A549 (cell line): Measurements from ENCODE around the gene METRNL. TPM values are rescaled to one million over a fixed set of nuclear protein-coding genes. Genes with fewer than 3 reads are reported as not detected.

Experiments
- ATAC-seq, 2 experiments: fragments of 200-7000 bp in 1 of 2; fragments of >200 bp in 1 of 2; cut with Nextera tagmentation in 1 of 2; cut with Tn5 transposase in 1 of 2; 3 replicates each; pipeline versions ENCODE4 v1.8.0 to v1.9.1; 2018 to 2020; ENCODE audit warnings: mild to moderate bottlenecking in 1 of 2, moderate library complexity in 1 of 2
- CTCF ChIA-PET: fragments of 300-600 bp; sonication (Branson Sonifier 250); formaldehyde crosslinking; extraction: SDS; loops from one replicate; lab custom pipeline; 2021; ENCODE audit warnings: antibody characterized with exemption, inconsistent platforms; lab: Yijun Ruan, JAX
- POLR2A ChIA-PET: fragments of 350-600 bp; formaldehyde crosslinking; extraction: SDS; loops from one replicate; lab custom pipeline; 2021; ENCODE audit warnings: antibody characterized with exemption, inconsistent platforms; lab: Yijun Ruan, JAX
- DNase-seq, 2 experiments: peaks; one replicate each; pipeline versions ENCODE4 v3.0.0 to v3.0.0-alpha.2; 2011 to 2016; ENCODE audit warnings: low read depth in 1 of 2, low spot score in 1 of 2
- FAIRE-seq: peaks from 2 replicates; lab custom pipeline; 2011; peaks lifted over from hg19 to GRCh38; lab: Jason Lieb, UNC
- H3K27ac ChIP-seq, 2 experiments: fragments of >200 bp; sonication (Bioruptor Twin); formaldehyde crosslinking; 3 replicates each; pipeline ENCODE4 v1.5.1; 2016 to 2017
- H3K4me1 ChIP-seq: fragments of >200 bp; sonication (Bioruptor Twin); formaldehyde crosslinking; 3 replicates; pipeline ENCODE4 v1.6.1; 2016
- H3K4me2 ChIP-seq: fragments of >200 bp; sonication (Bioruptor Twin); formaldehyde crosslinking; 3 replicates; pipeline ENCODE4 v1.6.1; 2016
- H3K4me3 ChIP-seq: fragments of >200 bp; sonication (Bioruptor Twin); formaldehyde crosslinking; 3 replicates; pipeline ENCODE4 v1.5.1; 2016
- H3K9me3 ChIP-seq: fragments of >200 bp; sonication (Bioruptor Twin); formaldehyde crosslinking; 3 replicates; pipeline ENCODE4 v1.6.1; 2016
- BHLHE40 ChIP-seq: IDR thresholded peaks from 2 replicates; pipeline ENCODE4 v1.6.1; 2012; ENCODE audit warnings: low read depth, low read length, inconsistent platforms
- CBX8 ChIP-seq: fragments of 200-600 bp; sonication (generic); IDR thresholded peaks from 2 replicates; pipeline ENCODE4 v1.6.1; 2016
- CEBPB ChIP-seq, 2 experiments: fragments of >200 bp in 1 of 2; sonication (Bioruptor Twin) in 1 of 2; formaldehyde crosslinking in 1 of 2; IDR thresholded peaks; 2 replicates each; pipeline ENCODE4 v1.6.1; 2012 to 2016
- EHMT2 ChIP-seq: fragments of 200-600 bp; sonication (generic); IDR thresholded peaks from 2 replicates; pipeline ENCODE4 v1.6.1; 2016; ENCODE audit warnings: antibody characterized with exemption, low read depth, mild to moderate bottlenecking, moderate library complexity
- EP300 ChIP-seq, 2 experiments: fragments of >200 bp; sonication (Bioruptor Twin); formaldehyde crosslinking; IDR thresholded peaks; 2 replicates in 1 of 2; 3 replicates in 1 of 2; pipeline ENCODE4 v1.6.1; 2016 to 2017
- ESRRA ChIP-seq: fragments of 150-350 bp; IDR thresholded peaks from 2 replicates; pipeline ENCODE4 v1.6.1; 2014; ENCODE audit warnings: mild to moderate bottlenecking, low read length, borderline replicate concordance
- FOSB ChIP-seq: fragments of 250-450 bp; sonication (Bioruptor Pico); IDR thresholded peaks from 2 replicates; pipeline ENCODE4 v1.5.0; 2020; ENCODE audit warnings: mild to moderate bottlenecking, moderate library complexity
- FOXS1 ChIP-seq: fragments of 250-450 bp; sonication (Bioruptor Pico); IDR thresholded peaks from 2 replicates; pipeline ENCODE4 v1.5.0; 2020; ENCODE audit warnings: mild to moderate bottlenecking, moderate library complexity
- HEYL ChIP-seq: fragments of 250-450 bp; sonication (Bioruptor Pico); IDR thresholded peaks from 2 replicates; pipeline ENCODE4 v1.8.0; 2021; ENCODE audit warnings: mild to moderate bottlenecking, moderate library complexity
- HOXB5 ChIP-seq: fragments of 250-450 bp; sonication (Bioruptor Pico); IDR thresholded peaks from 2 replicates; pipeline ENCODE4 v1.5.0; 2020; ENCODE audit warnings: mild to moderate bottlenecking, moderate library complexity
- KDM1A ChIP-seq: fragments of 200-600 bp; sonication (generic); IDR thresholded peaks from 2 replicates; pipeline ENCODE4 v1.6.1; 2016; ENCODE audit warnings: low read depth, mild to moderate bottlenecking
- KDM5A ChIP-seq: fragments of 200-600 bp; sonication (generic); IDR thresholded peaks from 2 replicates; pipeline ENCODE4 v1.6.1; 2016; ENCODE audit warnings: antibody characterized with exemption, mild to moderate bottlenecking
- MAFK ChIP-seq: fragments of 450-650 bp; IDR thresholded peaks from 2 replicates; pipeline ENCODE4 v1.6.1; 2014; ENCODE audit not compliant: partially characterized antibody
- MAZ ChIP-seq: fragments of 150-350 bp; IDR thresholded peaks from 2 replicates; pipeline ENCODE4 v1.6.1; 2014; ENCODE audit warnings: antibody characterized with exemption, low read depth, low read length, borderline replicate concordance
- NFE2L2 ChIP-seq: fragments of 150-350 bp; conservative IDR thresholded peaks from 2 replicates; pipeline ENCODE4 v1.6.1; 2014; ENCODE audit warnings: low read length
- NPAS2 ChIP-seq: fragments of 250-450 bp; sonication (Bioruptor Pico); IDR thresholded peaks from 2 replicates; pipeline ENCODE4 v1.8.0; 2022; ENCODE audit warnings: mild to moderate bottlenecking, moderate library complexity, borderline replicate concordance
- PHF8 ChIP-seq: fragments of 200-600 bp; sonication (generic); IDR thresholded peaks from 2 replicates; pipeline ENCODE4 v1.6.1; 2016; ENCODE audit warnings: low read depth, mild to moderate bottlenecking, antibody characterized with exemption, moderate library complexity, borderline replicate concordance
- POLR2A ChIP-seq: IDR thresholded peaks from 2 replicates; pipeline ENCODE4 v1.6.1; 2012; ENCODE audit warnings: mild to moderate bottlenecking, low read length
- POLR2AphosphoS2 ChIP-seq: conservative IDR thresholded peaks from 2 replicates; pipeline ENCODE4 v1.6.1; 2012; ENCODE audit warnings: low read length, improper control_type of control experiment, inconsistent platforms
- RCOR1 ChIP-seq: fragments of 150-350 bp; IDR thresholded peaks from 2 replicates; pipeline ENCODE4 v1.6.1; 2014; ENCODE audit warnings: antibody characterized with exemption, low read length, low read depth
- RNF2 ChIP-seq: fragments of 200-600 bp; sonication (generic); IDR thresholded peaks from 2 replicates; pipeline ENCODE4 v1.6.1; 2016; ENCODE audit warnings: low read depth, mild to moderate bottlenecking, antibody characterized with exemption, moderate library complexity, borderline replicate concordance
- SMC3 ChIP-seq: fragments of >200 bp; sonication (Bioruptor Twin); formaldehyde crosslinking; IDR thresholded peaks from 3 replicates; pipeline ENCODE4 v1.6.1; 2018; ENCODE audit warnings: inconsistent platforms
- SREBF2 ChIP-seq: fragments of 450-650 bp; IDR thresholded peaks from 2 replicates; pipeline ENCODE4 v1.6.1; 2014; ENCODE audit warnings: mild to moderate bottlenecking, moderate library complexity
- ZNF302 ChIP-seq: fragments of 250-450 bp; sonication (Bioruptor Pico); IDR thresholded peaks from 2 replicates; pipeline ENCODE4 v1.9.0; 2021; ENCODE audit warnings: inconsistent platforms, mild to moderate bottlenecking, moderate library complexity
- ZSCAN20 ChIP-seq: fragments of 250-450 bp; sonication (Bioruptor Pico); IDR thresholded peaks from 2 replicates; pipeline ENCODE4 v1.8.0; 2022; ENCODE audit warnings: mild to moderate bottlenecking, moderate library complexity
- WGBS: methylation state at CpG from one replicate; pipeline ENCODE4 v1.1.6; 2017; ENCODE audit errors: missing lambda C conversion rate; 5-methylcytosine and 5-hydroxymethylcytosine counted together
- polyA plus RNA-seq, 4 experiments: library from polyadenylated mRNA; depleted of rRNA in 3 of 4; stranded (reverse); fragments of >200 nt; fragmentation: RNase III in 1 of 4; extraction: RNeasy Plus Mini Kit Qiagen cat#74134 plus additional on column Dnase treatment in 1 of 4; gene quantifications; 2 replicates in 3 of 4; 3 replicates in 1 of 4; pipeline ENCODE4 v1.2.3, GENCODE V29; 2011 to 2017
- TF ChIP-seq, protein P1 (sequence below): fragments of 200-600 bp; sonication (generic); IDR thresholded peaks from 2 replicates; pipeline ENCODE4 v1.6.1; 2016; ENCODE audit warnings: antibody characterized with exemption, mild to moderate bottlenecking, moderate library complexity
- TF ChIP-seq, protein P2 (sequence below): IDR thresholded peaks from 2 replicates; pipeline ENCODE4 v1.6.1; 2012
- TF ChIP-seq, protein P3 (sequence below): fragments of 250-450 bp; sonication (Bioruptor Pico); IDR thresholded peaks from 2 replicates; pipeline ENCODE4 v1.5.0; 2020; ENCODE audit warnings: low read depth, mild to moderate bottlenecking, moderate library complexity

The METRNL gene
- polyA plus RNA-seq, 2 of the 4 experiments (the other 2 are of a cell fraction), result 1.7 to 6.4 TPM

DNA sequence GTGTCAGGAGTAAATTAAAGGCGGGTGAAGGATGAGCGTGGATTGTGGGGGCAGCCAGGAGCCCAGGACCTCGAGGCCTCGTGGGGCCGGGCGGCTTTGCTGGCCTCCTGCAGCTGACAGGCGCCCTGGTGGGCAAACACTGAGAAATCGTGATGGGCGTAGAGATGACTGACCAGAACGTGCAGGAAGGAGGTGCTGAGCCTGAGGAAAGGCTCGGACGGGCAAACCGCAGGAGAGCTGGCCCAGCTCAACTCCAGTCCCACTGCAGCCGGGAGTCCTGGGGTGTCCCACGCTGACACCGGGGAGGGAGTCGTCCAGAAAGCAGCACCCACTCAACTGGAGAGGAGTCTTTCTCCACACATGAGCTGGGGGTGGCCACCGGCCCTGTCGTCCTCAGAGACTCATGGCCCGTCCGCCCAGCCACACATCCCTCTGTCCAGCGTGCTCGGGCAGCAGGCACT is 36.9 kb downstream of the METRNL start:
- POLR2A ChIA-PET, result no interaction called here
- no peaks in the 10 kb centered on the region for H3K4me1 ChIP-seq
- no peak overlapping the region for H3K4me3 ChIP-seq
- DNase-seq (no peak), ATAC-seq (no peak), FAIRE-seq (no peak)
- CTCF ChIA-PET, result interaction anchor here (1.4 to 1.5 kb wide), 2 partner anchors 39 to 335 kb away, joined by 3 to 4 read pairs; no protein-coding TSS in a partner anchor
- H3K9me3 ChIP-seq, result no peaks in the 10 kb centered on the region
- H3K4me2 ChIP-seq, result no peak overlapping the region
- H3K27ac ChIP-seq, result no peak overlapping the region
- TF ChIP-seq HOXB5 (CRISPR knock-in tag) (no peak), ZSCAN20 (CRISPR knock-in tag) (no peak), EP300 (IDR thresholded peaks at IDR 0.05) (no peak), POLR2A (no peak), ESRRA (no peak), MAFK (no peak), RCOR1 (no peak), KDM5A (no peak), RNF2 (no peak), MAZ (no peak), KDM1A (no peak), ZNF302 (CRISPR knock-in tag) (no peak), SMC3 (no peak), POLR2AphosphoS2 (no peak), FOXS1 (CRISPR knock-in tag) (no peak), PHF8 (no peak)
- TF ChIP-seq, protein P1, sequence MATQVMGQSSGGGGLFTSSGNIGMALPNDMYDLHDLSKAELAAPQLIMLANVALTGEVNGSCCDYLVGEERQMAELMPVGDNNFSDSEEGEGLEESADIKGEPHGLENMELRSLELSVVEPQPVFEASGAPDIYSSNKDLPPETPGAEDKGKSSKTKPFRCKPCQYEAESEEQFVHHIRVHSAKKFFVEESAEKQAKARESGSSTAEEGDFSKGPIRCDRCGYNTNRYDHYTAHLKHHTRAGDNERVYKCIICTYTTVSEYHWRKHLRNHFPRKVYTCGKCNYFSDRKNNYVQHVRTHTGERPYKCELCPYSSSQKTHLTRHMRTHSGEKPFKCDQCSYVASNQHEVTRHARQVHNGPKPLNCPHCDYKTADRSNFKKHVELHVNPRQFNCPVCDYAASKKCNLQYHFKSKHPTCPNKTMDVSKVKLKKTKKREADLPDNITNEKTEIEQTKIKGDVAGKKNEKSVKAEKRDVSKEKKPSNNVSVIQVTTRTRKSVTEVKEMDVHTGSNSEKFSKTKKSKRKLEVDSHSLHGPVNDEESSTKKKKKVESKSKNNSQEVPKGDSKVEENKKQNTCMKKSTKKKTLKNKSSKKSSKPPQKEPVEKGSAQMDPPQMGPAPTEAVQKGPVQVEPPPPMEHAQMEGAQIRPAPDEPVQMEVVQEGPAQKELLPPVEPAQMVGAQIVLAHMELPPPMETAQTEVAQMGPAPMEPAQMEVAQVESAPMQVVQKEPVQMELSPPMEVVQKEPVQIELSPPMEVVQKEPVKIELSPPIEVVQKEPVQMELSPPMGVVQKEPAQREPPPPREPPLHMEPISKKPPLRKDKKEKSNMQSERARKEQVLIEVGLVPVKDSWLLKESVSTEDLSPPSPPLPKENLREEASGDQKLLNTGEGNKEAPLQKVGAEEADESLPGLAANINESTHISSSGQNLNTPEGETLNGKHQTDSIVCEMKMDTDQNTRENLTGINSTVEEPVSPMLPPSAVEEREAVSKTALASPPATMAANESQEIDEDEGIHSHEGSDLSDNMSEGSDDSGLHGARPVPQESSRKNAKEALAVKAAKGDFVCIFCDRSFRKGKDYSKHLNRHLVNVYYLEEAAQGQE, result no peak
- 79% methylated on average over 23 of the region's 23 CpGs for WGBS

DNA sequence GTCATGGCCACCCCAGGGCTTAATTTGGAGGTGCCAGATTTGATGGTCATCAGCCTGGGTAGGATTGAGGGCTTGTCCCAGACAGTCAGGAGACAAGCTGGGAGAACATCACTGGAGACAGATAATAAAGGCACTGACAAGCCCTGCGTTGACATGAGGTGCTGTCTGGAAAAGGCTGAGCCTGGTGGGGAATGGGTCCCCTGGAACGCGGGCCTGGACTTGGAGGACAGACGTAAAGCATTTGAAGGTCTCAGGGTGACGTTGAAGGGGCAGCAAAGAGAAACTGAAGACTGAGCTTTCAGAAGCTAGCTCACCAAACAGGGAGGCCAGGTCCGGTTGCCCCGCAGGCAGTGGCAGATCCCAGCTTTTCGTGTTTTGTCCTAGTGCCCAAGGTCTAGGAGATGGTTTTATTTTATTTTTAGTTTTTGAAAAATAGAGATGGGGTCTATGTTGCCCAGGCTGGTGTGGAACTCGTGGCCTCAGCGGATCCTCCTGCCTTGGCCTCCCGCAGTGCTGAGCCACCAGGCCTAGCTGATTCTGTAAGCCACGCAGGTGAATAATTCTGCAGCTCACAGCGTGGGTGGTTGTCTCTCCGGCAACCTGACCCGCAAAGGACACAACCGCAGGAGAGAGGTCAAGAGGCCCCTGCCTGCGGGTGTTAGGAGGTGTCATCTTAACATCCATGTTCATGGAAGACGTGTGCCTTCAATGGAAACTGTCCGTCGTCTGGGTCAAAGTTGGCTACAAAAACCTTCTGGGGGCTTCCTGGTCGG is 37.6 kb downstream of the METRNL start:
- CTCF ChIA-PET, result interaction anchor here (1.3 to 1.4 kb wide), 2 partner anchors 27 to 40 kb away, joined by 3 read pairs; no protein-coding TSS in a partner anchor

More for the DNA sequence above, 37.6 kb downstream of the METRNL start:
- ATAC-seq, result no peak
- no peaks in the 10 kb centered on the region for H3K9me3 ChIP-seq
- no peak overlapping the region for H3K27ac ChIP-seq
- no peaks in the 10 kb centered on the region for H3K4me1 ChIP-seq
- H3K4me2 ChIP-seq, result no peak overlapping the region
- no peak for FAIRE-seq
- DNase-seq, result no peak
- no peak overlapping the region for H3K4me3 ChIP-seq
- POLR2A ChIA-PET, result no interaction called here
- 74% methylated on average over 21 of the region's 21 CpGs for WGBS
- no peak for TF ChIP-seq EHMT2
- no peak for TF ChIP-seq HOXB5 (CRISPR knock-in tag)
- no peak for TF ChIP-seq FOSB
- no peak for TF ChIP-seq SREBF2
- no peak for TF ChIP-seq CBX8
- TF ChIP-seq, protein P2, sequence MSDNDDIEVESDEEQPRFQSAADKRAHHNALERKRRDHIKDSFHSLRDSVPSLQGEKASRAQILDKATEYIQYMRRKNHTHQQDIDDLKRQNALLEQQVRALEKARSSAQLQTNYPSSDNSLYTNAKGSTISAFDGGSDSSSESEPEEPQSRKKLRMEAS, result no peak
- TF ChIP-seq HEYL, result no peak
- TF ChIP-seq, protein P3, sequence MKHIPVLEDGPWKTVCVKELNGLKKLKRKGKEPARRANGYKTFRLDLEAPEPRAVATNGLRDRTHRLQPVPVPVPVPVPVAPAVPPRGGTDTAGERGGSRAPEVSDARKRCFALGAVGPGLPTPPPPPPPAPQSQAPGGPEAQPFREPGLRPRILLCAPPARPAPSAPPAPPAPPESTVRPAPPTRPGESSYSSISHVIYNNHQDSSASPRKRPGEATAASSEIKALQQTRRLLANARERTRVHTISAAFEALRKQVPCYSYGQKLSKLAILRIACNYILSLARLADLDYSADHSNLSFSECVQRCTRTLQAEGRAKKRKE (CRISPR knock-in tag), result no peak
- no peak for TF ChIP-seq POLR2A
- TF ChIP-seq CEBPB (IDR thresholded peaks at IDR 0.05), result no peak
- no peak for TF ChIP-seq NPAS2 (CRISPR knock-in tag)
- no peak for TF ChIP-seq RCOR1
- TF ChIP-seq NFE2L2, result no peak
- TF ChIP-seq, protein P1, result no peak
- TF ChIP-seq FOXS1 (CRISPR knock-in tag), result no peak
- no peak for TF ChIP-seq BHLHE40
- TF ChIP-seq, all 56 proteins: peak for 0
